HUDEP-2 (cell line): ENCODE data around the gene GTF3C1.
"Not testable (repeated sequence)": the region's sequence is repeated elsewhere in the genome, so short reads cannot be mapped to it uniquely, and the experiment has no call there.

Experiments used
- DNase-seq, 76 experiments: peaks; one replicate each; lab custom pipeline; 2025; ENCODE audit not compliant: unreplicated experiment in 76 of 76; lab: John Stamatoyannopoulos, UW

Gene GTF3C1

GRCh38 chr16:27449434-27450195 lies 100.1 kb downstream of the GTF3C1 start:
- no peak for DNase-seq

GRCh38 chr16:27448532-27449433 lies 100.9 kb downstream of the GTF3C1 start:
- no peak for DNase-seq

DNA sequence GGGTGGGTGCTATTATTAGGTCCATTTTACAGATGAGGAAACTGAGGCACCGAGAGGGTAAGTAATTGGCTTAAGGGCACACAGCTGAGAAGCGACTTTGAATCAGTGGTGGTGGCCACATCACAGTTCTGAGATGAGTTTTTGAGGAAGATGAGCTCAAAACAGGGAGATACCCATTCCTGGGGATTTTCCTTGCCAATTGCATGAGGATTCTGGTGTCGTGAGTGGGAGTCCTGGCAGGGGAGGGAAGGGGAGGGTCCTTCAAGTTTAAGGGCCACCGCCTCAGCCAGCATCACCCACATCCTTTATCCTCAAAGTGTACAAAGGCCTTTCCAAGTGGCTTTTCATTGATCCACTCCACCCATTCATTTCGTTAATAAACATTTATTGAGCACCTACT lies 102.4 kb downstream of the GTF3C1 start:
- no peak for DNase-seq

DNA sequence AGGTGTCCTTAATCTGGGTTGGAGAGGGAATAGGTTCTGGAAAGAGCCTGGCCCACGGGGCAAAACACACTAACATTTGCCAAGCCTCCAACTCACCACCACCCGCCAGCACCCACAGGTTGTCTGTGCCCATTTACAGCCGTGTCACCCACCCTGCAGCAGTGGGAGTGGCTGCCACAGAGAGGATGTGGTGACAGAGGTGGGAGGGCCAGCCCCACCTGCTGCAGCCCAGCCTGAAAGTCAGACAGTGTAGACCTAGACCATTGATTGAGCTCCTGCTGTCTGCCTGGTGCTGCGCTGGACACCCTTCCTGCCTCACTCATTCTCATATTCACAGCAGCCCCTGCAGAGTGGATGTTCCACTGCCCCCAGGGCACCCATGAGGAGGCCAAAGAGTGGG lies 103.0 kb downstream of the GTF3C1 start:
- DNase-seq: no peak

- DNase-seq: no peak
Observed at GRCh38 chr16:27445502-27446175, 104.1 kb downstream of the GTF3C1 start.

- DNase-seq: no peak
Observed at GRCh38 chr16:27444470-27444869, 105.2 kb downstream of the GTF3C1 start.

GRCh38 chr16:27444015-27444414 lies 105.7 kb downstream of the GTF3C1 start:
- DNase-seq: no peak

GRCh38 chr16:27441998-27442397 lies 107.7 kb downstream of the GTF3C1 start:
- DNase-seq: no peak

GRCh38 chr16:27441276-27441675 lies 108.4 kb downstream of the GTF3C1 start:
- no peak for DNase-seq

DNA sequence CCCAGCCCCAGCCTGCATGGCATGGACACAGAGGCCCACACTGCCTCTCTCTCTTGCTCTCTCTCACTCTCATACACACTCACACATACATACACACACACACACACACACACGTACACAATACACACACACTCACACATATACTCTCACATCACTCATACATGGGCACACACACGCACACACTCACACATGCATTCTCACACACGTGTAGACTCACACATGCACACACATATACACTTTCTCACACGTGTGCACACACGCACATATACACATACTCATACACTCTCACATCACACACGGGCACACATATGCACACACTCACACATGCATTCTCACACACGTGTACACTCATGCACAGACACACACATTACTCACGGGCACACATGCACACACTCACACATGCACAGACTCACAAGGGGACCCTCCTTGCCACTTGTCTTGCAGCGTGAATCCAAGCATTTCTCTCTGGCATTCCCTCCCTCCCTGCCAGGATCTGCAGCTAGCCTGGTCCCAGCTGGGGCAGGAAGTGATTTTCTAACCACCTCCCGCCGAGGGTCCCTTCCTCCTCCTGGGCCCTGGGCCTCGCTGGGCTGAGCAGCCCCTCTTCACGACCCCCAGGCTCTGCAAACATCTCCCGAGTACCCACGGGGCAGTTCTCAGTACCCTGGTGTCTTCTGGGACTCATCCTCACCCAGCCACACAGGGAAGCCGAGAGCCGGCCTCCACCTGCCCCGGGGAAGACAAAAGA lies 110.3 kb downstream of the GTF3C1 start:
- no peak for DNase-seq

DNA sequence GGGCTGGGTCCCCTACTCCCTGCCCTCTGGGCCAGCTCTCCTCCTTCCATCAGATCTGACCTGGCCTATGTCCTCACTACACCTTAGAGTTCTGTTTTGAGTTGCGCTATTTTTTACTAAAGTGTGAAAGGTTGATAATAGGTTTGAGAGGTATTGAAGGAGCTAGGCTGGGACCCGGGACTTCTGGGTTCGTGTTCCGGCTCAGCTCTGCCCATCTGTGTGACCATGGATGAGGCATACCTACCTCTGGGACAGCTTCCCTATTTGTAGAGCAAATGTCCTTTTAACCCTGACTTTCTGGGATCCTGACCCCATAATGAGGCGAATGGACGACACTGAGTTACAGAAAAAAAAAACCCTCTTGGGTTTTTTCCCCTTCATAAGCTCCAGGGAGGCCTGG lies 111.8 kb downstream of the GTF3C1 start:
- no peak for DNase-seq

GRCh38 chr16:27436921-27437650 lies 112.6 kb downstream of the GTF3C1 start:
- no peak for DNase-seq

DNA sequence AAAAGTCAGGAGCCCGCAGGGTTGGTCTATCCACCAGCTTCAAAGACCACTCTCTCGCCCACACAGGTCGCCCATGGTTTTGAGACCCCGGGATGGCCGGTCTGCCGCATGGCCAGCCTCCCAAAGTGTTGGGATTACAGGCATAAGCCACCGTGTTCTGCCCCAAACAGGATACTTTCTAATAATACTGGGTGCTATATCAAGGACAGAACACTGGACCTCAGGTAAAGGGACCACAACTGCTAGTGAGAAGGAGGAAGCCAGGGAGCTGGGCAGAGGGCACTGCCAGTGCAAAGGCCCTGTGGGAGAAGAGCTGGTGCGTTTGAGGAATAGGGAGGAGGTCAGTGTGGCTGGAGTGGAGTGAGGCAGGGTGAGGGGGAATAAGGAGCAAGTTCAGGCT lies 113.6 kb downstream of the GTF3C1 start:
- no peak for DNase-seq

DNA sequence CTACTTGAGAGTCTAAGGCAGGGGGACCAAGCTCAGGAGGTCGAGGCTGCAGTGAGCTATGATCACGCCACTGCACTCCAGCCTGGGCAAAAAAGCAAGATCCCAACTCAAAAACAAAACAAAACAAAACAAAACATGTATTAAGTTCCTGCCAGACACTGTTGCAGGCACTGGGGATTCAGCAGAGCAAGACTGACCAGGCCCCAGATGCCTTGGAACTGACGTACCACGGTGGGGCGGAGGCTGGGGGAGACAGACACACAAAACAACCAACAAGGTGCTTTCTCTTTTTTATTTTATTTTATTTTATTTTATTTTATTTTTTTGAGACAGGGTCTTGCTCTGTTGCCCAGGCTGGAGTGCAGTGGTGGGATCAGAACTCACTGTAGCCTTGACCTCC lies 114.6 kb downstream of the GTF3C1 start:
- DNase-seq: not testable (repeated sequence)

- no peak for DNase-seq
Observed at GRCh38 chr16:27434141-27435051, 115.3 kb downstream of the GTF3C1 start.

GRCh38 chr16:27433636-27434035 lies 116.1 kb downstream of the GTF3C1 start:
- no peak for DNase-seq

DNA sequence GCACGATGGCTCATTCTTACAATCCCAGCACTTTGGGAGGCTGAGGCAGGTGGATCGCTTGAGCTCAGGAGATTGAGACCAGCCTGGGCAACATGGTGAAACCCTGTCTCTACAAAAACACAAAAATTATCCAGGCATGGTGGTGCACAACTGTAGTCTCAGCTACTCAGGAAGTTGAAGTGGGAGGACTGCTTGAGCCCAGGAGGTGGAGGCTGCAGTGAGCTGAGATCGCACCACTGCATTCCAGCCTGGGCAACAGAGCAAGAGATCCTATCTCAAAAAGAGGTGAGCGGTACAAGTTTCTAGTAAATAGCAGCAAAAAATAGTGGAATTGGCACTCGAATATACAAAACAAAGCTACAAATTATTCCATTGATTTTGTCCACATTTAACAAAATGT lies 116.5 kb downstream of the GTF3C1 start:
- DNase-seq: not testable (repeated sequence)

DNA sequence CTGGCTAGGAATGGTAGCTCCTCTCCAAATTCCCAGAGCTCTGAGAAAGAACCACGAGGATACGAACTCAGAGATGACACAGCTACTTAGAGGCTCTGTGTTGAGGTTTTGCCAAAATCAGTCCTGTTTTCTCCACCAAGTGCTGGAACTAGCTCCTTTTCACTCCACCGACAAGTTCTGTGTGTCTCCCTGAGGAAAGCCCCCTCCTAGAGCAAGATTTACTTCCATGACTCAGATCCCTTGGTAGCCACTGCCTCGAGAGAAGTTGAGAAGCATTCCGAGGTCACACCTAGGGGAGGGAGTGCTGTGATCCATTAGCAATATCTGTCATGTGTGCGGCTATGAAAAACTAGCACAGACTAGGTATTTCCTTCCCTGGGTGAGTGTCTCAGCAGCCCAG lies 117.2 kb downstream of the GTF3C1 start:
- no peak for DNase-seq
